Gastroesophageal sphincter (tissue), 4 donors: Measurements from ENCODE around the gene INAFM2. TPM values are rescaled to one million over a fixed set of nuclear protein-coding genes. Genes with fewer than 3 reads are reported as not detected.

ENCODE experiments used
- ATAC-seq: fragments of 150-250 bp; one replicate; pipeline ENCODE4 v1.9.1; 2016; ENCODE audit warnings: mild to moderate bottlenecking, moderate library complexity
- H3K27ac ChIP-seq, 4 donors: fragments of 200-600 bp; sonication (generic) in 3 of 4; 1 replicate in 3 of 4; 2 replicates in 1 of 4; pipeline ENCODE4 v1.5.1; 2016 to 2019
- H3K27me3 ChIP-seq: fragments of 200-600 bp; sonication (generic); one replicate; pipeline ENCODE4 v1.5.1; 2019
- H3K36me3 ChIP-seq, 2 donors: fragments of 200-600 bp; sonication (generic); one replicate each; pipeline ENCODE4 v1.5.1; 2019; ENCODE audit warnings: control low read depth in 1 of 2
- H3K4me1 ChIP-seq, 3 donors: fragments of 200-600 bp; sonication (generic); 1 replicate in 2 of 3; 2 replicates in 1 of 3; pipeline ENCODE4 v1.5.1; 2016 to 2019; ENCODE audit warnings: control low read depth in 2 of 3
- H3K4me3 ChIP-seq, 2 donors: fragments of 200-600 bp; sonication (generic); one replicate each; pipeline ENCODE4 v1.5.1; 2019; ENCODE audit warnings: mild to moderate bottlenecking in 1 of 2, moderate library complexity in 1 of 2
- H3K9me3 ChIP-seq, 3 donors: fragments of 200-600 bp; sonication (generic); one replicate each; pipeline ENCODE4 v1.5.1; 2017 to 2019; ENCODE audit warnings: control low read depth in 2 of 3
- EP300 ChIP-seq: sonication (generic); formaldehyde crosslinking; IDR thresholded peaks from one replicate; pipeline ENCODE4 v1.6.1; 2017; ENCODE audit warnings: antibody characterized with exemption, mild to moderate bottlenecking
- POLR2A ChIP-seq, 2 donors: fragments of 450-650 bp; IDR thresholded peaks; one replicate each; pipeline ENCODE4 v1.6.1; 2017; ENCODE audit warnings: antibody characterized with exemption in 2 of 2, mild to moderate bottlenecking in 2 of 2, moderate library complexity in 1 of 2
- POLR2AphosphoS5 ChIP-seq: sonication (generic); formaldehyde crosslinking; IDR thresholded peaks from one replicate; pipeline ENCODE4 v1.6.1; 2017; ENCODE audit warnings: antibody characterized with exemption
- WGBS, 2 donors: methylation state at CpG; one replicate each; pipeline ENCODE4 v1.1.5; 2018; ENCODE audit warnings: low coverage in 1 of 2; 5-methylcytosine and 5-hydroxymethylcytosine counted together
- total RNA-seq, 4 donors: library from RNA; depleted of rRNA; stranded (reverse); fragments of >200 nt; gene quantifications; one replicate each; pipeline ENCODE4 v1.1.0, GENCODE V29; 2016
- TF ChIP-seq, protein P1 (sequence below), 4 experiments: fragments of 200-600 bp in 2 of 4; fragments of 450-650 bp in 2 of 4; sonication (generic) in 1 of 4; IDR thresholded peaks; one replicate each; pipeline ENCODE4 v1.5.1; 2017 to 2019; ENCODE audit warnings: antibody characterized with exemption in 4 of 4, mild to moderate bottlenecking in 2 of 4, moderate library complexity in 2 of 4

Gene INAFM2
- total RNA-seq, 4 donors from 2014 or later: 27.3 to 66.6 (median 37.5) TPM

DNA sequence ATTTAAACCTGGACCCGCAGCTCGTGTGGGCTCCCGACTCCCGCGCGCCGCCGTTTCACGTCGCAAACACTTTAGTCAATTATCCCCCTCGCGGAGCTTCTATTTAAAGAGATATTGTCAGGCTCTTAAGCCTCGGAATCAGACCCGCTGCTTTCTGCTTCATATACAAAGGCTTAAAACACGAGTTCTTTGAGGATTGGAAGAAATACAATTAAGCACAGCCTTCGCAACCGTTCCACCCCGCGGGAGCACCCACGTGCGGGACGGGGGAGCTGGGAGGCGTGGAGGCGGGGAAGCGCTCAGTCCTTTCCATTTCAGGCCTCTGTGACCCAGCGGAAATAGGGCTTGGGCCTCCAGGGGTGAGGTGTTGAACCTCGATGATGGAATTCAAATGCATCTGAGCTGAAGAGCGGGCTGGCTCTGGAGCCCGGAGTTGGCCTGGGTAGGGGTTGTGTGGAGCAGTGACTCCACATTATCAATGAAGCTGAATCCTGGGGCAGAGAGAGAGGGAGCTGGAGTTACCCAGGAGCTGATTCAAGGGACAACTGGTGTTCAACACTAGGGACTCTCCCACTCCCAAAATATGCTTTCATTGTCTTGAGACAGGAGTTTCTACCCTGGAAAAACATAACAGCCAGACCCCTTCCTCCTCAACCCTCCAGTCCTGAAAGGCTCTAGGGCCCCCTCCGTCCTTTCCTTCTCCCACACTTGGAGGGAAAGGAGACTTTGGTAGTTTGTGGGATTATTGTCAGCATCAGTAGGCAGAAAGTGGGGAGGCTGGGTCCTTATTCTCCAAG lies 43.0 kb upstream of the INAFM2 start:
- Histone ChIP-seq H3K36me3 (no peaks in the 10 kb centered on the region), H3K4me1 (peaks cover 0 to 39% (median 20%) of the 10 kb centered on the region in 3 donors), H3K27ac (no peak overlapping the region), H3K4me3 (no peak overlapping the region), H3K27me3 (peaks cover 70% of the 10 kb centered on the region), H3K9me3 (no peaks in the 10 kb centered on the region)
- TF ChIP-seq POLR2A (IDR thresholded peaks at IDR 0.05) (no peak), POLR2AphosphoS5 (no peak), EP300 (no peak)
- TF ChIP-seq, protein P1, sequence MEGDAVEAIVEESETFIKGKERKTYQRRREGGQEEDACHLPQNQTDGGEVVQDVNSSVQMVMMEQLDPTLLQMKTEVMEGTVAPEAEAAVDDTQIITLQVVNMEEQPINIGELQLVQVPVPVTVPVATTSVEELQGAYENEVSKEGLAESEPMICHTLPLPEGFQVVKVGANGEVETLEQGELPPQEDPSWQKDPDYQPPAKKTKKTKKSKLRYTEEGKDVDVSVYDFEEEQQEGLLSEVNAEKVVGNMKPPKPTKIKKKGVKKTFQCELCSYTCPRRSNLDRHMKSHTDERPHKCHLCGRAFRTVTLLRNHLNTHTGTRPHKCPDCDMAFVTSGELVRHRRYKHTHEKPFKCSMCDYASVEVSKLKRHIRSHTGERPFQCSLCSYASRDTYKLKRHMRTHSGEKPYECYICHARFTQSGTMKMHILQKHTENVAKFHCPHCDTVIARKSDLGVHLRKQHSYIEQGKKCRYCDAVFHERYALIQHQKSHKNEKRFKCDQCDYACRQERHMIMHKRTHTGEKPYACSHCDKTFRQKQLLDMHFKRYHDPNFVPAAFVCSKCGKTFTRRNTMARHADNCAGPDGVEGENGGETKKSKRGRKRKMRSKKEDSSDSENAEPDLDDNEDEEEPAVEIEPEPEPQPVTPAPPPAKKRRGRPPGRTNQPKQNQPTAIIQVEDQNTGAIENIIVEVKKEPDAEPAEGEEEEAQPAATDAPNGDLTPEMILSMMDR (IDR thresholded peaks at IDR 0.05): no peak
- ATAC-seq: no peak
- 47 to 70% methylated on average over 14 of the region's 30 CpGs for WGBS, 2 donors

DNA sequence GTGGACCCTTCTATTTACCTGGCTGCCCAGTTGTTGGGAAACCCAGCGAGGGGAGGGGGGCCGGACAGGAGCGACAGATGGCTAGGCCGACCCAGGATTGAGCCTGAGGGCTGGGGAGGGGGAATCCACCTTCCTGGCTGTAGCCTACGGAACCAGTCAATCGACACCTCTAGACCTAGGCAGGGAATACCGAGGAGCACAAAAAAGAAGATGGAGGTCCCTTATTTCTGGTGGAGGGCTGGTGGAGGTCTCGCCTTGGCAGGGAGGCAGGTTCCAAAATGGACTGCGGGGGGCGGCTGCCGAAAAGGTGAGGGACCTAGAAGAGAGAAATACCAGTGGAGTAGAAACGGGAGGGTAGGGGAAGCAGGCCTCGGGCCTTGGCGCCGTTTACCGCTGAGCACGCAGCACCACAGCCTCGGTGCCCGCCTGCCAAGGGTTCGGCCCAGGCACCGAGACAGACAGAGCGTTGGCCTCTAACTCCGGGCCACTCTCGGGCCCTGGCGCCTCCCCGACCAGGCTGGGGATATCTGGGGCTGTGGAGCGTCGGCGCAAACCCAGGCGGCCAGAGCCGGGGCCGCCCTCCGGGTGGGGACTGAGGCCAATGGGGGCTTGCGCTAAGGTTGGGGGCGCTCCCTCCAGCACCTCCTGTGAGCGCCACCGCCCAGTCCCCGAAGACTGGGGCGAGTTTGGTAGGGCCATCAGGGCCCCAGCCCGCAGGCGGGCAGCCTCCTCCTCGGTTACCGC lies 42.3 kb upstream of the INAFM2 start:
- Histone ChIP-seq H3K36me3 (no peaks in the 10 kb centered on the region), H3K4me3 (peak overlapping the region in 1 of 2 donors; percentile 46), H3K9me3 (no peaks in the 10 kb centered on the region), H3K4me1 (peaks cover 0 to 39% (median 20%) of the 10 kb centered on the region in 3 donors), H3K27me3 (peaks cover 70% of the 10 kb centered on the region), H3K27ac (no peak overlapping the region)
- WGBS, 2 donors: 64% methylated on average over 21 of the region's 43 CpGs; no CpG with 5 or more reads in 1 of the 2 donors
- no peak for ATAC-seq
- TF ChIP-seq, protein P1 (IDR thresholded peaks at IDR 0.05): no peak
- TF ChIP-seq POLR2AphosphoS5 (no peak), POLR2A (IDR thresholded peaks at IDR 0.05) (no peak), EP300 (no peak)

DNA sequence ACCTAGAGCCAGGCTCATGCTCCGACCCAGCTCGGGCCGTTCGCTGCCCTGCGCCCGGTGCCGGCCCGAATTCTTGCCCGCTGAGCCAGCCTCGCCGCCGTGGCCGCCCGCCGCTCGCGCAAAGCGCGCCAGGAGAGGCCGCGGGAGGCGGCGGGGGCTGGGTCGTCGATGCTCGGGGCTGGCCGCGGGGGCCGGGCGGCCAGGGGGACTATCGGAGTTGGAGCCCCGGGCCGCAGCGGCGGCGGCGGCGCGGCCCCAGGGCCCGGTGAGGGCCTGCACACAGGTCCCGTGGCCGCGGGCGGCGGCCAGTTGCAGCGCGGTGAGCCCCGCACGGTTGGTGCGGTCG lies 41.7 kb upstream of the INAFM2 start:
- WGBS, 2 donors: no CpG with 5 or more reads among the region's 51 CpGs
- Histone ChIP-seq H3K4me1 (peaks cover 0 to 39% (median 20%) of the 10 kb centered on the region in 3 donors), H3K9me3 (no peaks in the 10 kb centered on the region), H3K4me3 (peak overlapping the region in 1 of 2 donors; percentile 46), H3K27ac (no peak overlapping the region), H3K36me3 (no peaks in the 10 kb centered on the region), H3K27me3 (peaks cover 73% of the 10 kb centered on the region)
- TF ChIP-seq, protein P1 (IDR thresholded peaks at IDR 0.05): no peak
- TF ChIP-seq POLR2AphosphoS5: no peak
- TF ChIP-seq POLR2A (IDR thresholded peaks at IDR 0.05): no peak
- TF ChIP-seq EP300: no peak
- peak; percentile 4 for ATAC-seq

DNA sequence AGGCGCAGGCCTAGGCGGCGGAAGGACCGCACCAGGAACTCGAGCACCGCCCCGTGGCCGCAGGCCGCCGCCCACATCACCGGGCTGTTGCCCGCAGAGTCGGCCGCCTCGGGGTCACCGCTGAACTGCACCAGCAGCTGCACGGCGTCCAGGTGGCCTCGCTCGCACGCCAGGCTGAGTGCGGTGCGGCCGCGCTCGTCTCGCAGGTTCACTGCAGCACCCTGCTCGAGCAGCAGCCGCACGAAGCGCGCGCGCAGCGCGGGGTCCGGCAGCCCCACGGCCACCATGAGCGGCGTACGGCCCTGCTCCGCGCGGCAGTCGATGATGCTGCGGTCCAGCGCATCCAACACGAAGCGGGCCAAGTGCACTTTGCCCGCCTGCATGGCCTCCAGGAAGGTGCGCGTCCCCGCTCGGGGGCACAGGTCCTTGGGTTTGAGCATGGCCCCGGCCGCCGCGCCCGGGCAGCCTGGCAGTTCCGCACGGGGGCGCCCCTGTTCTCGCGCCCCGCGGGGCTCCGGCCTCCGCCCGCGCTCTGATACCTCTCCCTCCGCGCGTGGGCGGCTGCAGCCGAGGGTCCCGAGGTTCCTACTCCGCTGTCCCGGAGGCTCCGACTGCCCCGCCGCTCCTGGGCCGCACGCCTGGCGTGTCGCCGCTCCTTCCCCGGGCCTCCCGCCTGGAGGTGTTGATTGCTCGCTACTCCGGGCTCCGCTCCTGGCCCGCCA lies 41.2 kb upstream of the INAFM2 start:
- Histone ChIP-seq H3K27me3 (peaks cover 76% of the 10 kb centered on the region), H3K4me1 (peaks cover 0 to 39% (median 20%) of the 10 kb centered on the region in 3 donors), H3K27ac (no peak overlapping the region), H3K4me3 (peak overlapping the region; percentile 13 to 46), H3K9me3 (no peaks in the 10 kb centered on the region), H3K36me3 (no peaks in the 10 kb centered on the region)
- TF ChIP-seq EP300: no peak
- TF ChIP-seq POLR2AphosphoS5: no peak
- TF ChIP-seq, protein P1 (IDR thresholded peaks at IDR 0.05): peak in 3 of 4 experiments; percentile 3 to 52 (median 9)
- TF ChIP-seq POLR2A (IDR thresholded peaks at IDR 0.05): no peak
- peak; percentile 24 for ATAC-seq
- WGBS, 2 donors: no CpG with 5 or more reads among the region's 92 CpGs
